GM23338 (cell line): ENCODE results near the gene PNPLA1. TPM values are rescaled to one million over a fixed set of nuclear protein-coding genes. Genes with fewer than 3 reads are reported as not detected.

ENCODE experiments used
- ATAC-seq: fragments of 200-7000 bp; cut with Tn5 transposase; 3 replicates; pipeline ENCODE4 v1.9.1; 2020
- DNase-seq: peaks from one replicate; pipeline ENCODE4 v3.0.0-alpha.2; 2015; ENCODE audit warnings: low spot score
- H2AFZ ChIP-seq: fragments of 200-600 bp; sonication (generic); 2 replicates; pipeline ENCODE4 v1.8.0; 2016; ENCODE audit warnings: antibody characterized with exemption, mild to moderate bottlenecking, moderate library complexity
- H3F3A ChIP-seq: fragments of 200-600 bp; sonication (generic); replicated peaks from 2 replicates; pipeline ENCODE4 v1.8.0; 2017; ENCODE audit warnings: antibody characterized with exemption, mixed run types, low read depth
- H3K27ac ChIP-seq: fragments of 200-600 bp; sonication (generic); 2 replicates; pipeline ENCODE4 v1.6.1; 2016; ENCODE audit warnings: low read depth
- H3K27me3 ChIP-seq: fragments of 200-600 bp; sonication (generic); 2 replicates; pipeline ENCODE4 v1.8.0; 2016; ENCODE audit warnings: mild to moderate bottlenecking, mixed run types, moderate library complexity; ENCODE audit not compliant: insufficient read depth
- H3K36me3 ChIP-seq: fragments of 200-600 bp; sonication (generic); 2 replicates; pipeline ENCODE4 v1.8.0; 2016; ENCODE audit warnings: mild to moderate bottlenecking; ENCODE audit not compliant: insufficient read depth
- H3K4me1 ChIP-seq: fragments of 200-600 bp; sonication (generic); 2 replicates; pipeline ENCODE4 v1.8.0; 2016; ENCODE audit warnings: mild to moderate bottlenecking, moderate library complexity; ENCODE audit not compliant: insufficient read depth
- H3K4me2 ChIP-seq: fragments of 200-600 bp; sonication (generic); 2 replicates; pipeline ENCODE4 v1.7.1; 2017; ENCODE audit warnings: mixed run types
- H3K4me3 ChIP-seq: fragments of 200-600 bp; sonication (generic); 2 replicates; pipeline ENCODE4 v1.6.1; 2016; ENCODE audit warnings: mixed run types
- H3K79me2 ChIP-seq: fragments of 200-600 bp; sonication (generic); replicated peaks from 2 replicates; pipeline ENCODE4 v1.8.0; 2017; ENCODE audit warnings: mild to moderate bottlenecking; ENCODE audit not compliant: insufficient read depth
- H3K9me2 ChIP-seq: fragments of 200-600 bp; sonication (generic); 2 replicates; pipeline ENCODE4 v1.8.0; 2017; ENCODE audit not compliant: insufficient read depth
- H4K20me1 ChIP-seq: fragments of 200-600 bp; sonication (generic); replicated peaks from 2 replicates; pipeline ENCODE4 v1.8.0; 2017; ENCODE audit warnings: mild to moderate bottlenecking; ENCODE audit not compliant: insufficient read depth
- H3K27ac Mint-ChIP-seq: 2 replicates; pipeline ENCODE4 v1.8.0; 2020; ENCODE audit warnings: inconsistent platforms, mild to moderate bottlenecking, moderate library complexity, mixed read lengths
- H3K27me3 Mint-ChIP-seq: 3 replicates; pipeline ENCODE4 v1.8.0; 2022; ENCODE audit warnings: low read depth, mild to moderate bottlenecking, moderate library complexity, mixed read lengths, inconsistent platforms; ENCODE audit not compliant: insufficient read depth, poor library complexity
- H3K36me3 Mint-ChIP-seq: 3 replicates; pipeline ENCODE4 v1.8.0; 2021; ENCODE audit warnings: low read depth, mild to moderate bottlenecking, inconsistent platforms, moderate library complexity, mixed read lengths
- H3K4me1 Mint-ChIP-seq: 3 replicates; pipeline ENCODE4 v1.8.0; 2020; ENCODE audit warnings: mild to moderate bottlenecking, inconsistent platforms, mixed read lengths
- H3K4me3 Mint-ChIP-seq: 3 replicates; pipeline ENCODE4 v1.8.0; 2021; ENCODE audit warnings: moderate library complexity, mild to moderate bottlenecking, inconsistent platforms, mixed read lengths
- H3K9me3 Mint-ChIP-seq: 3 replicates; pipeline ENCODE4 v1.8.0; 2020; ENCODE audit warnings: moderate library complexity, mild to moderate bottlenecking, inconsistent platforms, mixed read lengths
- CREB1 ChIP-seq: fragments of 250-450 bp; sonication (Bioruptor Pico); IDR thresholded peaks from 2 replicates; pipeline ENCODE4 v1.5.0; 2020; ENCODE audit warnings: low read depth, mild to moderate bottlenecking, moderate library complexity
- EZH2 ChIP-seq: fragments of 200-600 bp; sonication (generic); IDR thresholded peaks from one replicate; pipeline ENCODE4 v1.8.0; 2017; ENCODE audit warnings: antibody characterized with exemption, mild to moderate bottlenecking, low read depth; ENCODE audit not compliant: unreplicated experiment
- EZH2phosphoT487 ChIP-seq: fragments of 200-600 bp; sonication (generic); IDR thresholded peaks from one replicate; pipeline ENCODE4 v1.8.1; 2018; ENCODE audit warnings: antibody characterized with exemption; ENCODE audit not compliant: unreplicated experiment
- JUNB ChIP-seq: IDR thresholded peaks from one replicate; pipeline ENCODE4 v1.6.1; 2016; ENCODE audit warnings: antibody characterized with exemption; ENCODE audit not compliant: unreplicated experiment
- NANOG ChIP-seq: IDR thresholded peaks from 2 replicates; pipeline ENCODE4 v1.6.1; 2016; ENCODE audit warnings: antibody characterized with exemption, borderline replicate concordance
- POLR2AphosphoS5 ChIP-seq: IDR thresholded peaks from 2 replicates; pipeline ENCODE4 v1.6.1; 2016; ENCODE audit warnings: antibody characterized with exemption, low read depth
- REST ChIP-seq: IDR thresholded peaks from one replicate; pipeline ENCODE4 v1.6.1; 2018; ENCODE audit warnings: antibody characterized with exemption; ENCODE audit not compliant: unreplicated experiment
- STAT1 ChIP-seq: IDR thresholded peaks from one replicate; pipeline ENCODE4 v1.6.1; 2016; ENCODE audit warnings: antibody characterized with exemption; ENCODE audit not compliant: unreplicated experiment
- ZNF114 ChIP-seq: fragments of 250-450 bp; sonication (Bioruptor Pico); IDR thresholded peaks from 2 replicates; pipeline ENCODE4 v1.5.0; 2020; ENCODE audit warnings: mild to moderate bottlenecking, moderate library complexity
- ZNF331 ChIP-seq: fragments of 250-450 bp; sonication (Bioruptor Pico); IDR thresholded peaks from 2 replicates; pipeline ENCODE4 v1.5.0; 2020; ENCODE audit warnings: low read depth, mild to moderate bottlenecking, moderate library complexity
- polyA plus RNA-seq: library from polyadenylated mRNA; unstranded; fragments of >200 nt; fragmentation: Nextera tagmentation; extraction: Ambion mirVana; gene quantifications from 2 replicates; pipeline ENCODE4 v1.2.1, GENCODE V29; 2016
- total RNA-seq: library from RNA; depleted of rRNA; stranded (reverse); fragments of >200 nt; shearing (Covaris generic); gene quantifications from 2 replicates; pipeline ENCODE4 v1.2.3, GENCODE V29; 2014
- TF ChIP-seq, protein P1 (sequence below): fragments of 250-450 bp; sonication (Bioruptor Pico); IDR thresholded peaks from 2 replicates; pipeline ENCODE4 v1.5.0; 2020; ENCODE audit warnings: mild to moderate bottlenecking, moderate library complexity
- TF ChIP-seq, protein P2 (sequence below), 2 experiments: fragments of 200-600 bp in 1 of 2; sonication (generic) in 1 of 2; conservative IDR thresholded peaks; 2 replicates each; pipeline versions ENCODE4 v1.5.1 to v1.6.1; 2016 to 2017; ENCODE audit warnings: antibody characterized with exemption in 2 of 2, low read depth in 2 of 2, mild to moderate bottlenecking in 2 of 2, moderate library complexity in 1 of 2
- TF ChIP-seq, protein P3 (sequence below): IDR thresholded peaks from 2 replicates; pipeline ENCODE4 v1.6.1; 2016; ENCODE audit warnings: antibody characterized with exemption

The PNPLA1 gene
- total and polyA plus RNA-seq, 2 experiments from 2014 or later = not detected

DNA sequence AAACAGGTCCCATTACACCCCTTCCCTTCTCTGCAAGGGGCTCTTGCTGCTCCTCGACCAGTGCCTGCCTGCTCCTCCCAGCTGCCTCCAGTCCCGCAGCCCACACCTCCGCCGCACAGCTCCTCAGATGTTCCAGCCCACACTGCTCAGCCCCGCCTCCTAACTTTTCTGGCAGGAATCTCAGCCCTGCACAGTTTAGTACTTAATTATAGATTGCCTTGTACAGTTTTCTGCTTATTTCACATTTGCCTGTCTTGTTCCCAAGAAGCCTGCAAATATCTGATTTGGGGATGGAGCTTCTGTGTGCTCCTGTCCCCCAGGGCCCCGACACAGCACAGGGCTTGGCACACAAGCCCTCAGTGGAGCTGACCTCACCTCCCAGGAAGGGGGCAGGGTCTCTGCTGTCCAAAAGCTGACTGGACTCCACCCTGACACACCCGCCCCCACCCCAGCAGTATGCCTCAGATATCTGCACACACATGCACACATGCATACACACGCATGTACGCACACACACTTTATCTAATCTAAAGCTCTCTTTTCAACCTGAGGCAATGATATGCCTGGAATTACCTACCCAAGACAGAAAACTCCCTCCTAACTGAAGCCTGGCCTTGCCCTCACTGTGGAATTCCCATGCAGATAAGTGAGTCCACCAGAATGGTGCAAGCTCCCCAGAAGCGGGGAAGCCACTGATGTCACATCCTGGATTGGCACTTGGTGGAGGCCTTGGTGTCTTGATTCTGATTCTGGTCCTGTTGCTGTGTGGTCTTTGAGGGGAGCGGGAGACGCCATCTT, 1.2 kb upstream of the PNPLA1 start:
- H3K4me3 Mint-ChIP-seq = no peak overlapping the region
- TF ChIP-seq ZNF331 (no peak), POLR2AphosphoS5 (no peak), CREB1 (no peak), NANOG (no peak), EZH2 (no peak), JUNB (no peak), STAT1 (no peak), EZH2phosphoT487 (no peak), REST (no peak), ZNF114 (CRISPR knock-in tag) (no peak)
- TF ChIP-seq, protein P1, sequence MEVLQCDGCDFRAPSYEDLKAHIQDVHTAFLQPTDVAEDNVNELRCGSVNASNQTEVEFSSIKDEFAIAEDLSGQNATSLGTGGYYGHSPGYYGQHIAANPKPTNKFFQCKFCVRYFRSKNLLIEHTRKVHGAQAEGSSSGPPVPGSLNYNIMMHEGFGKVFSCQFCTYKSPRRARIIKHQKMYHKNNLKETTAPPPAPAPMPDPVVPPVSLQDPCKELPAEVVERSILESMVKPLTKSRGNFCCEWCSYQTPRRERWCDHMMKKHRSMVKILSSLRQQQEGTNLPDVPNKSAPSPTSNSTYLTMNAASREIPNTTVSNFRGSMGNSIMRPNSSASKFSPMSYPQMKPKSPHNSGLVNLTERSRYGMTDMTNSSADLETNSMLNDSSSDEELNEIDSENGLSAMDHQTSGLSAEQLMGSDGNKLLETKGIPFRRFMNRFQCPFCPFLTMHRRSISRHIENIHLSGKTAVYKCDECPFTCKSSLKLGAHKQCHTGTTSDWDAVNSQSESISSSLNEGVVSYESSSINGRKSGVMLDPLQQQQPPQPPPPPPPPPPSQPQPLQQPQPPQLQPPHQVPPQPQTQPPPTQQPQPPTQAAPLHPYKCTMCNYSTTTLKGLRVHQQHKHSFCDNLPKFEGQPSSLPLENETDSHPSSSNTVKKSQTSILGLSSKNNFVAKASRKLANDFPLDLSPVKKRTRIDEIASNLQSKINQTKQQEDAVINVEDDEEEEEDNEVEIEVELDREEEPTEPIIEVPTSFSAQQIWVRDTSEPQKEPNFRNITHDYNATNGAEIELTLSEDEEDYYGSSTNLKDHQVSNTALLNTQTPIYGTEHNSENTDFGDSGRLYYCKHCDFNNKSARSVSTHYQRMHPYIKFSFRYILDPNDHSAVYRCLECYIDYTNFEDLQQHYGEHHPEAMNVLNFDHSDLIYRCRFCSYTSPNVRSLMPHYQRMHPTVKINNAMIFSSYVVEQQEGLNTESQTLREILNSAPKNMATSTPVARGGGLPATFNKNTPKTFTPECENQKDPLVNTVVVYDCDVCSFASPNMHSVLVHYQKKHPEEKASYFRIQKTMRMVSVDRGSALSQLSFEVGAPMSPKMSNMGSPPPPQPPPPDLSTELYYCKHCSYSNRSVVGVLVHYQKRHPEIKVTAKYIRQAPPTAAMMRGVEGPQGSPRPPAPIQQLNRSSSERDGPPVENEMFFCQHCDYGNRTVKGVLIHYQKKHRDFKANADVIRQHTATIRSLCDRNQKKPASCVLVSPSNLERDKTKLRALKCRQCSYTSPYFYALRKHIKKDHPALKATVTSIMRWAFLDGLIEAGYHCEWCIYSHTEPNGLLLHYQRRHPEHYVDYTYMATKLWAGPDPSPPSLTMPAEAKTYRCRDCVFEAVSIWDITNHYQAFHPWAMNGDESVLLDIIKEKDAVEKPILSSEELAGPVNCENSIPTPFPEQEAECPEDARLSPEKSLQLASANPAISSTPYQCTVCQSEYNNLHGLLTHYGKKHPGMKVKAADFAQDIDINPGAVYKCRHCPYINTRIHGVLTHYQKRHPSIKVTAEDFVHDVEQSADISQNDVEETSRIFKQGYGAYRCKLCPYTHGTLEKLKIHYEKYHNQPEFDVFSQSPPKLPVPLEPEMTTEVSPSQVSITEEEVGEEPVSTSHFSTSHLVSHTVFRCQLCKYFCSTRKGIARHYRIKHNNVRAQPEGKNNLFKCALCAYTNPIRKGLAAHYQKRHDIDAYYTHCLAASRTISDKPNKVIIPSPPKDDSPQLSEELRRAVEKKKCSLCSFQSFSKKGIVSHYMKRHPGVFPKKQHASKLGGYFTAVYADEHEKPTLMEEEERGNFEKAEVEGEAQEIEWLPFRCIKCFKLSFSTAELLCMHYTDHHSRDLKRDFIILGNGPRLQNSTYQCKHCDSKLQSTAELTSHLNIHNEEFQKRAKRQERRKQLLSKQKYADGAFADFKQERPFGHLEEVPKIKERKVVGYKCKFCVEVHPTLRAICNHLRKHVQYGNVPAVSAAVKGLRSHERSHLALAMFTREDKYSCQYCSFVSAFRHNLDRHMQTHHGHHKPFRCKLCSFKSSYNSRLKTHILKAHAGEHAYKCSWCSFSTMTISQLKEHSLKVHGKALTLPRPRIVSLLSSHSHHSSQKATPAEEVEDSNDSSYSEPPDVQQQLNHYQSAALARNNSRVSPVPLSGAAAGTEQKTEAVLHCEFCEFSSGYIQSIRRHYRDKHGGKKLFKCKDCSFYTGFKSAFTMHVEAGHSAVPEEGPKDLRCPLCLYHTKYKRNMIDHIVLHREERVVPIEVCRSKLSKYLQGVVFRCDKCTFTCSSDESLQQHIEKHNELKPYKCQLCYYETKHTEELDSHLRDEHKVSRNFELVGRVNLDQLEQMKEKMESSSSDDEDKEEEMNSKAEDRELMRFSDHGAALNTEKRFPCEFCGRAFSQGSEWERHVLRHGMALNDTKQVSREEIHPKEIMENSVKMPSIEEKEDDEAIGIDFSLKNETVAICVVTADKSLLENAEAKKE (CRISPR knock-in tag) = no peak
- TF ChIP-seq, protein P2, sequence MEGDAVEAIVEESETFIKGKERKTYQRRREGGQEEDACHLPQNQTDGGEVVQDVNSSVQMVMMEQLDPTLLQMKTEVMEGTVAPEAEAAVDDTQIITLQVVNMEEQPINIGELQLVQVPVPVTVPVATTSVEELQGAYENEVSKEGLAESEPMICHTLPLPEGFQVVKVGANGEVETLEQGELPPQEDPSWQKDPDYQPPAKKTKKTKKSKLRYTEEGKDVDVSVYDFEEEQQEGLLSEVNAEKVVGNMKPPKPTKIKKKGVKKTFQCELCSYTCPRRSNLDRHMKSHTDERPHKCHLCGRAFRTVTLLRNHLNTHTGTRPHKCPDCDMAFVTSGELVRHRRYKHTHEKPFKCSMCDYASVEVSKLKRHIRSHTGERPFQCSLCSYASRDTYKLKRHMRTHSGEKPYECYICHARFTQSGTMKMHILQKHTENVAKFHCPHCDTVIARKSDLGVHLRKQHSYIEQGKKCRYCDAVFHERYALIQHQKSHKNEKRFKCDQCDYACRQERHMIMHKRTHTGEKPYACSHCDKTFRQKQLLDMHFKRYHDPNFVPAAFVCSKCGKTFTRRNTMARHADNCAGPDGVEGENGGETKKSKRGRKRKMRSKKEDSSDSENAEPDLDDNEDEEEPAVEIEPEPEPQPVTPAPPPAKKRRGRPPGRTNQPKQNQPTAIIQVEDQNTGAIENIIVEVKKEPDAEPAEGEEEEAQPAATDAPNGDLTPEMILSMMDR (conservative IDR thresholded peaks at IDR 0.05; ENCODE audit: low read depth in 2 of 2) = no peak
- TF ChIP-seq, protein P3, sequence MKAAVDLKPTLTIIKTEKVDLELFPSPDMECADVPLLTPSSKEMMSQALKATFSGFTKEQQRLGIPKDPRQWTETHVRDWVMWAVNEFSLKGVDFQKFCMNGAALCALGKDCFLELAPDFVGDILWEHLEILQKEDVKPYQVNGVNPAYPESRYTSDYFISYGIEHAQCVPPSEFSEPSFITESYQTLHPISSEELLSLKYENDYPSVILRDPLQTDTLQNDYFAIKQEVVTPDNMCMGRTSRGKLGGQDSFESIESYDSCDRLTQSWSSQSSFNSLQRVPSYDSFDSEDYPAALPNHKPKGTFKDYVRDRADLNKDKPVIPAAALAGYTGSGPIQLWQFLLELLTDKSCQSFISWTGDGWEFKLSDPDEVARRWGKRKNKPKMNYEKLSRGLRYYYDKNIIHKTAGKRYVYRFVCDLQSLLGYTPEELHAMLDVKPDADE = no peak
- H4K20me1 ChIP-seq = no peaks in the 10 kb centered on the region
- no peak overlapping the region for H3K4me2 ChIP-seq
- H3K36me3 Mint-ChIP-seq = no peaks in the 10 kb centered on the region
- no peak overlapping the region for H3K4me3 ChIP-seq
- H3K79me2 ChIP-seq = no peaks in the 10 kb centered on the region
- H3K27me3 ChIP-seq = no peaks in the 10 kb centered on the region
- peaks cover 4% of the 10 kb centered on the region; the same call in 2 of the 3 replicates for H3K4me1 Mint-ChIP-seq
- no peak overlapping the region for H2AFZ ChIP-seq
- no peak overlapping the region for H3K27ac ChIP-seq
- no peaks in the 10 kb centered on the region for H3F3A ChIP-seq
- DNase-seq (no peak), ATAC-seq (no peak)
- no peak overlapping the region for H3K27ac Mint-ChIP-seq
- no peaks in the 10 kb centered on the region for H3K4me1 ChIP-seq
- H3K9me3 Mint-ChIP-seq = no peaks in the 10 kb centered on the region; the same call in 1 of the 3 replicates
- H3K9me2 ChIP-seq = no peaks in the 10 kb centered on the region
- H3K36me3 ChIP-seq = no peaks in the 10 kb centered on the region
- peaks cover 17% of the 10 kb centered on the region for H3K27me3 Mint-ChIP-seq
